T-helper 1 cell treated with Interleukin-12 subunit alpha and Interleukin-12 subunit beta and Interleukin-4 antibody, amounts not matched to agents 30 μg/mL and 1 μg/mL, for 36 hours (primary cell): ENCODE data around the gene CCDC81.

ENCODE experiments used
- H3K27ac Mint-ChIP-seq: one replicate; pipeline ENCODE4 v1.8.0; 2021; ENCODE audit warnings: mild to moderate bottlenecking, mixed read lengths
- H3K27me3 Mint-ChIP-seq: one replicate; pipeline ENCODE4 v1.8.0; 2021; ENCODE audit warnings: low read depth, mixed read lengths
- H3K36me3 Mint-ChIP-seq: one replicate; pipeline ENCODE4 v1.8.0; 2021; ENCODE audit warnings: low read depth, mixed read lengths
- H3K4me1 Mint-ChIP-seq: one replicate; pipeline ENCODE4 v1.8.0; 2021; ENCODE audit warnings: low read depth, mixed read lengths
- H3K4me3 Mint-ChIP-seq: one replicate; pipeline ENCODE4 v1.8.0; 2021; ENCODE audit warnings: mild to moderate bottlenecking, moderate library complexity, mixed read lengths
- H3K9me3 Mint-ChIP-seq: one replicate; pipeline ENCODE4 v1.8.0; 2021; ENCODE audit warnings: mixed read lengths

The CCDC81 gene

DNA sequence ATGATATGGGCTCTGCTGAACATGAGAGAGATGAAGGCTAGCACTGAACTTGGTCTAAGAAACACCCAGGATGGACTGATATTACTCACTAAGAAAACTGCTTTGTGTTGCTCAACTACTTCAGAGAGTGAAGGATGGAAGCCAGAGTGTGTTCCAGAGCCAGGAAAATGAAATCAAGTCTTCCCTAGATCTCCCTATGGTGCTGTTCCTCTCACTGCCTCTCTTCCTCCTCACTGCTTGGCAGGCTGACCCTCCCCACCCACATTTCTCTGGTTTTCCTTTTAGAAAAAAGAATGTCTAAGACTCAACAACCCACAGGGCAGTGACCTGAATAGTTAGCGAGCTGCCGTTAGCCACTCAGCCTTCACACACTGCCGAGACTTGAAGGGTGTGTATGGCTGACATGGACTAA is 65.6 kb downstream of the CCDC81 start:
- Mint-ChIP-seq H3K27ac (no peak overlapping the region), H3K9me3 (no peaks in the 10 kb centered on the region), H3K4me1 (peaks cover 14% of the 10 kb centered on the region), H3K27me3 (no peaks in the 10 kb centered on the region), H3K36me3 (peaks cover 7% of the 10 kb centered on the region), H3K4me3 (no peak overlapping the region)

DNA sequence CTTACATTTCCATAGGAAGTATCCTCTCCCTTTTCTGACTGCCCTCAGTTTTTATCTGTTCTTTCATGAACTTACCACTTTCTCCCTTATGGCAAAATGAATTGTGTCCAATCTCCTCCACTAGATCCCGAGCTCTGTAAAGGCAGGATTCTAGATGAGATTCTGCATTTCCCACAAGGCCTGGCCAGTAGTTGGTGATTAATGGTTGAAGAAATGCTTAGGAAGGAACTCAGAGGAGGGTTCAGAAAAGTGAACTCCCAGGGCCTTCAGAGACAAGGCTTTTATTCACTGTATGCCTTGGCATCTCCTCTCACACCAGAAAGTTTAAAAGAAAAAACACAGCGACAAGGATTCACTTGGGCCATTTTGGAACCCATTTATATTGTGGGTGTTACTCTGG is 66.2 kb downstream of the CCDC81 start:
- H3K27ac Mint-ChIP-seq, result no peak overlapping the region
- H3K9me3 Mint-ChIP-seq, result no peaks in the 10 kb centered on the region
- H3K4me3 Mint-ChIP-seq, result no peak overlapping the region
- peaks cover 16% of the 10 kb centered on the region for H3K4me1 Mint-ChIP-seq
- H3K36me3 Mint-ChIP-seq, result peaks cover 7% of the 10 kb centered on the region
- no peaks in the 10 kb centered on the region for H3K27me3 Mint-ChIP-seq

DNA sequence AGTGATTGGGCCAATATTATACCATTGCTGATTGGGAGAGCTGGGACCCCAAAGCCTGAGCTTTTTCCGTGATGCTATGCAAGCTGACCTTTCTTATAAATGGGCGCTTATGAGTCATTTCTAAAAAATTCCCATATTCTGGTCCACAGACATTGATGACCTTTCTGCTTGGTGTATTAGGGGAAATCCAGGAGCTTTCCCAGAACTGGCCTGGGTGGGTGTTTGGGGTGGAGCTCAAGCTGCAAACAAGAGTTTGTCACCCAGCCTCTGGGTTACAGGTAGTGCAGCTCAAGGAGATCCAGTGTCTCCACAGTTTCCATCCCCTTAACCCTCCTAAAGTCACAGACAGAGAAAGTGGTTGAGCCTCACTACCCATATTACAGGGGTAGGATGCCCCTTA is 67.7 kb downstream of the CCDC81 start:
- H3K4me1 Mint-ChIP-seq, result peaks cover 28% of the 10 kb centered on the region
- no peak overlapping the region for H3K4me3 Mint-ChIP-seq
- no peak overlapping the region for H3K27ac Mint-ChIP-seq
- no peaks in the 10 kb centered on the region for H3K9me3 Mint-ChIP-seq
- H3K27me3 Mint-ChIP-seq, result no peaks in the 10 kb centered on the region
- peaks cover 10% of the 10 kb centered on the region for H3K36me3 Mint-ChIP-seq

DNA sequence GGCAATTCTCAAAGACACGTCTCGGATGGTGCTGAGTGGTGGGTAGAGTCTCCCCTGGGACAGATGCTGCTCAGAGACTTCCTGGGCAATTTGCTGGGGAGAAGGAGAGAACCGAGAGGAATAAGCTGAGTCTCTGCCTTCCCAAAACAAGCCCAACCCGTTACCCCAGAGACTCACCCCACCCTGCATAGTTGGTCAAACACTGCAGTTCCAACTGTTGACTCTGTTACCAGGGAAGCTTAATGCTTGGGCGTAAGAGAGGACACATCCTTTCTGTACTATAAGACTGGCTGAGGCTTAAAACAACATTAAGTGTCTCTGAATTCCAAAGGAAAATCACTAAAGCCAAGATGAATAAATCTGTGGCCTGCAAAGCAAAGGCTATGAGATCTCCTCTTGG is 68.1 kb downstream of the CCDC81 start:
- H3K27ac Mint-ChIP-seq, result no peak overlapping the region
- no peak overlapping the region for H3K4me3 Mint-ChIP-seq
- H3K27me3 Mint-ChIP-seq, result no peaks in the 10 kb centered on the region
- peaks cover 28% of the 10 kb centered on the region for H3K4me1 Mint-ChIP-seq
- peaks cover 10% of the 10 kb centered on the region for H3K36me3 Mint-ChIP-seq
- peaks cover under 1% of the 10 kb centered on the region for H3K9me3 Mint-ChIP-seq

DNA sequence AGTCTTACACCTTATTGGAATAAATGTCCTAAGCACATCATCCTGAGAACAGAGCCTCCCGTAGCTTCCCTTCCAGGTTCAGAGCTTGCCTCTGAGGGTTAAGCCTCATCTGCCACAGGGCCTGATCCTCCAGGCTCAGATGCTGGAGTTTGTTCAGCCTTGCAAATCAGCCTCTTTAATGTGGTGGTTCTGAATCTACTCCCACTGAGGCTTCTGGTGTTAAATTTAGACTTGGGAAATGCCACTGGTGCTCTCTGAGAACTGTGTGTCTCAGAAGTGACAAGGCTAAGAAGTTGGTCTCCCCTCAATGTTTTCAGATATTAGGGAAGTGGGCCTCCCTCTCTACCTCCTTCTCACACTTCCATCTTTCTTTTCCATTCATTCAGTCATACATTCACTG is 68.7 kb downstream of the CCDC81 start:
- Mint-ChIP-seq H3K27ac (peak overlapping the region; percentile 21), H3K4me3 (no peak overlapping the region), H3K36me3 (peaks cover 10% of the 10 kb centered on the region), H3K4me1 (peaks cover 28% of the 10 kb centered on the region), H3K27me3 (no peaks in the 10 kb centered on the region), H3K9me3 (peaks cover 5% of the 10 kb centered on the region)

DNA sequence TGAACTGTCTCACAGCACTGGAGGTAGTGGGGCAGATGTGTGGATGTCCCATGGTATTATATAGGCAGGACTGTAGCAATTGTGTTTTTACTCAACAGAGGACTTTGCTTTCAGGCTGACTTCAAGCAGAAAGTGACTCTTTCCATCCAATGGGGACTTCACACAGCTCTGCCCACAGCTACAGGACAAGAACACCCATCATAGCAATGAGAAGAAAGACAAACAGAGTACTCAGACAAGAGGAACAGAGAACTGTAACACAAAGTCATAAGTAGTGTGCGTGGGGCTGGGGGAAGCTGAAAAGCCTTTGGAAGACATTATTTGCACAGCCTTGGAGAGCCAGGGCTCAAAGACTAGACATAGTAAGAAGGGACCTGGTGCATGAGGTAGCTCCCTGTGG is 70.3 kb downstream of the CCDC81 start:
- no peak overlapping the region for H3K27ac Mint-ChIP-seq
- no peaks in the 10 kb centered on the region for H3K27me3 Mint-ChIP-seq
- H3K9me3 Mint-ChIP-seq, result peaks cover 5% of the 10 kb centered on the region
- H3K4me1 Mint-ChIP-seq, result peaks cover 28% of the 10 kb centered on the region
- peaks cover 10% of the 10 kb centered on the region for H3K36me3 Mint-ChIP-seq
- H3K4me3 Mint-ChIP-seq, result no peak overlapping the region

DNA sequence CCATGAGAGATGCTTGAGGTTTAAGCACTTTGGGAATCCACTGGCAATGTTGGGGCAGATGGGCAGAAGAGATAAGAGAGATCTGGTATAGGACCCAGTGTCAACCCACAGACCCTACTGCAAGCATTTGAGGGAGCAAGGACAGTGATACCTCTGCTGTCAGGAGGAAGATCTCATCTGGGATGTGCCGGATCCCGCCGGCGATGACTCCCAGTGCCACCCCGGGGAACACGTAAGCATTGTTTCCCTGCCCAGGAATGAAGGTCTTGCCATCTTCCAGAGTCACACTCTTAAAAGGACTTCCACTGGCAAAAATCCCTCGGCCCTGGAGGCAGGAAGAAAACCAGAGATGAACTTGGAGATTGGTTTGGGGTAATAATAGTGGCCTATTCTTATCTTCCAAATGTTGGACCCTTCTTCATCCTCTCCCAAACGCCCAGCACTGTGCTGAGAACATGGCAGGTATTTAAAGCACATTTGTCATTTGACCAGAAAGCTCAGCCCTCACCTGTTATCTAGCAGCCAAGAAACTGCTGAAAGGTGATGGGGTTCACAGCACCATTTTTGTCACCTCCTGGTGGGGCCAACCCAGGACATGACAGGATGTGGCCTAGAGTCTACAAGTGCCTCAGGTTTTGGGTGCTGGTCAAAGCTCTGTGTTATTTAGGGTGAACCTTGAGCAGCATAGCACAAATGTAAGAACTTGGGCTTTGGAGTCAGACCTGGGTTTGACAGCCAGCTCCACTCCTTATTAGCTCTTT is 71.7 kb downstream of the CCDC81 start:
- peaks cover 12% of the 10 kb centered on the region for H3K36me3 Mint-ChIP-seq
- H3K4me1 Mint-ChIP-seq, result peaks cover 27% of the 10 kb centered on the region
- H3K9me3 Mint-ChIP-seq, result peaks cover 5% of the 10 kb centered on the region
- H3K4me3 Mint-ChIP-seq, result no peak overlapping the region
- H3K27ac Mint-ChIP-seq, result peak overlapping the region; percentile 63
- H3K27me3 Mint-ChIP-seq, result no peaks in the 10 kb centered on the region

DNA sequence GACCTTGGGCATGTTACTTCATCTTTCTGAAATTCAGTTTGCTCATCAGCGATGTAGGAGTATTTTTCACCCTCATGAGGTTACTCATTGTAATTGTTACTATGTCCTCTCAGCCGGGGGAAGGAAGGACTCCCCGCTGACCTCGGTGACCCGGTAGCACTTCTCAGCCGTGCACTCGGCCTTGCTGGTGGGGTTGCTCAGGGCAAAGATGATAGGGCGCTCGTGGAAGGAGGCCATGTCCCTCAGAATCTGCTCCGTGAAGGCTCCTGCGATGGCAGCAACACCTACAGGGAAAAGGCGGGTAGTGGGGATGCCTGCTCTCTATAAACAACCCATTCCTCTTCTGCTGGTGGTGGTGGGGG is 72.2 kb downstream of the CCDC81 start:
- Mint-ChIP-seq H3K27ac (peak overlapping the region; percentile 63), H3K9me3 (peaks cover 5% of the 10 kb centered on the region), H3K27me3 (no peaks in the 10 kb centered on the region), H3K4me1 (peaks cover 27% of the 10 kb centered on the region), H3K4me3 (no peak overlapping the region), H3K36me3 (peaks cover 12% of the 10 kb centered on the region)

DNA sequence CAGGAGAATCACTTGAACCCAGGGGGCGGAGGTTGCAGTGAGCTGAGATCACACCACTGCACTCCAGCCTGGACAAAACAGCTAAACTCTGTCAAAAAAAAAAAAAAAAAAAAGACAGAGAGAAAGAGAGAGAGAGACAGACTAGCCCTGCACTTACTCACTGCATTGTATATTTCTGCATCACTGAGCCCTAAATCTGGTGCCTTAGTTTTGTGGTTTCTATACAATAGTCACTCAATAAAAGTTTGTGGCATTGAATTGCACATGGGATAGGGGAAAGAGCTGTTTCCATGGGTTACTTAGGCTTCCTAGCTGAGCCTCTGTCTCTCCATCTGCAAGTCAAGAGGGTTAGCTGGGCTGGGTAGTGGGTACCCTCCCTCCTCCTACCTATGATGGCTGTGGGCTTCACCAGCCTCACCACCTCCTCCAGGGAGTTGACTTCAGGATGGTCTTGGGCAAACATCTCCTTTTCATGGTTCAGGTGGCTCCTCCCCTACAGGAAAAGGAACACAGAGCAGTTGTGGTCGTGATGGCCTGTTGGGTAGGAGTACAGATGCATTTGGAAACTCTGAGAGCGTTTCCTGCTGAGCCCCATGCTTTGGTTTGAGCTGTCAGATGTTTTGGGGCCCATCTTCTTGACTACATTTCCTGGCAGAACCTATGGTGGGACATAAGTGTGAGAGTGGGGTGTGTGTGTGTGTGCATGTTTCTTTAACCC is 73.2 kb downstream of the CCDC81 start:
- H3K27me3 Mint-ChIP-seq, result no peaks in the 10 kb centered on the region
- no peak overlapping the region for H3K27ac Mint-ChIP-seq
- H3K4me3 Mint-ChIP-seq, result no peak overlapping the region

DNA sequence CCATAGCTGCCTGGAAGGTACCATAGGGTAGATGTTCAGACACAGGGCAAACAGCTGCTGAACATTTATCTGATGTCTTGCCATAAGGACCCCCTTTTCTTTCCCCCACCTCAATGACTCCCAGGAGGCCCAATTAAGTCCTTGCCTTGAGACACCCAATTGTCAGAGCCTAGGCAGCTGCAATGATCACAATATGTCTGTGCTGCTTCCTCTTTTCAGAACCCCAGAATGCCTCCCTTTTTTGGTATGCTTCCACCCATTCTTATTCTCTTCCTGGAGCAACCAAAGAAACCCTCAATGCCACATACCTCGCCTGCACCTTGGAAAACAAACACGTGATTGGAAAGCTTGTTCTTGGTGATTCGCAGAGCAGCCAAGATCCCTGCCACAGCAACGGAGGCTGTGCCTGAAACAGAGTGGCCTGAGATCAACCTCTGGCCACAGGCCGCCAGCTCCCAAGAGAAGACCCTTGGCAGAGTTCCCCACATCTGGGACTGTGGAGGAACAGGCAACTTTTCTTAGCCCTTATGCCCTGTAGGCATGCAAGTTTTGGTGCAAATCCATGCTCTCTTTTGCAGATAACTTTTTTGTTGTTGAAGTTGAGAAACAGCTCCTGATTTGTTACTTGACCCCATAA is 75.4 kb downstream of the CCDC81 start:
- H3K27me3 Mint-ChIP-seq, result no peaks in the 10 kb centered on the region
- no peak overlapping the region for H3K4me3 Mint-ChIP-seq

More for the DNA sequence above, 73.2 kb downstream of the CCDC81 start:
- H3K36me3 Mint-ChIP-seq, result peaks cover 12% of the 10 kb centered on the region
- peaks cover 29% of the 10 kb centered on the region for H3K4me1 Mint-ChIP-seq
- H3K9me3 Mint-ChIP-seq, result peaks cover 5% of the 10 kb centered on the region

DNA sequence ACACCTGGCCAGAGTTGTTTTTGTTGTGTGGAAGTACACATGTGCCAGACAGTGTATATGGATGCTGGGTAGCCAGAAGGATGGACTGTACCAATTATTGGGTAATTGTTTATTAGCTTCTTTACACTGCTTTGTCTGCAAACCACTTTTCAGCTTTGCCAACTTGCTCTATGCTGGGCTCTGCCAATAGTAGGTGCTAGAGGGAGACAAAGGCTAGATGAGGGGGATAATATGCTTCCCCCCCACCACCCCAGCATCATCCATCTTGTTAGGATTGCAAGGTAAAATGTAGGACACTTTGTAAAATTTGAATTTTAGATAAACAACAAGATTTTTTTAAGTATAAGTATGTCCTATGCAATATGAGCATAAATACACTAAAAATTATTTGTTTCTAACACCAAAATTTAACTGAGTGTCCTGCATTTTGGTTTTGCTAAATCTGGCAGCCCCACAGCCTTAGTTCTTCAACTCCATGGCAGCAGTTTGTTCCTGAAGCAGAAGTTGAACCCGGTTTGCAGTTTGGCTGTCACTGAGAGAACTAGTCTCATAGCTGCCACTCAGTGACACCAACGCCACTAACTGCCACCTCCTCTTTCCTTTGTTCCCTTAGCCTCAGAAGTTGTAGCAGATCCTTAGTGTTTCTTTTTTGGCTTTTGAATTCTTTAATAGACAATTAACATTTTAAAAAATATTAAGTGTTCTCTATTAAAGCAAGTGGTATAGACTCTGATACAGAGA is 78.8 kb downstream of the CCDC81 start:
- no peaks in the 10 kb centered on the region for H3K27me3 Mint-ChIP-seq
- no peaks in the 10 kb centered on the region for H3K9me3 Mint-ChIP-seq
- peaks cover 14% of the 10 kb centered on the region for H3K4me1 Mint-ChIP-seq
- peaks cover 1% of the 10 kb centered on the region for H3K36me3 Mint-ChIP-seq
- no peak overlapping the region for H3K27ac Mint-ChIP-seq
- no peak overlapping the region for H3K4me3 Mint-ChIP-seq

More for the DNA sequence above, 75.4 kb downstream of the CCDC81 start:
- Mint-ChIP-seq H3K9me3 (peaks cover 5% of the 10 kb centered on the region), H3K4me1 (peaks cover 21% of the 10 kb centered on the region), H3K27ac (no peak overlapping the region), H3K36me3 (peaks cover 7% of the 10 kb centered on the region)

DNA sequence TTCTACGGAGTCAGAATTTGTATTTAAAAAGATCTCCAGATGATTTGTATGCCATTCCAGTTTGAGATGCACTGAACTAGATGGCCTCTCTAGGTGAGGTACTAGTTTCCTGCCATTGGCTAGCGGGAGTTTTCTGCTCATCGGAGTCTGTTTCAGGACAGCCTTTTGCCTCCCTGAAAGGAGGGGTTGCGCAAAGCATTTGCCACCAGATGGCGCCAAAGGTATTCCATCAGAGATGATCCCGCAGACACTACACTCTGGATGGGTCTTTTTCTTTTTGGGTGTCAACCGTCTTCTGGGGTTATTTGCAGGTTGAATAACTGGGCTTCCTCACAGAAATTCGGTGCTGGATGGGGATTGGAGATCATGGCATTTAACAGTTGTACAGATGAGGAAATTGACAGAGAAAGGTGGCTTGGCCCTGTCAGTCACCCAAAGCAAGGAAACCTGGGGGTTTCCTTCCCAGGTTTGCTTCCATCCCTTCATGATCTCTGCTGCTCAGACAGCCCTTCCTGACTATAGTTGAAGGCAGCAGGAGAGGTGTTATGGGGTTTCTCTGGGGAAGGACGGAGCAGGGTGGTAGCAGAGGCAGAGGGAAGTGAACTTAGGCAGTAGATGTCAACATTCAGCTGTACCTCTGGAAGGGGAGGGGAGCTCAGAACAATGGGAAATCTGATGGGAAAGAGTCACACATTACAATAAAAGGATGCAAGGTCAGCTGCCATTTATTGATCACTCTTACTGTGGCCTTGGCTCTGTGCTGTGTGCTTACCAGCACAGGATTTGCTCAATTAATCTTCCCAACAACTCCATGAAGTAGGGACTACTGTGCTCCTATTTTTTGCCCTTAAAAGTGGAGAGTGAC is 81.6 kb downstream of the CCDC81 start:
- no peak overlapping the region for H3K27ac Mint-ChIP-seq
- no peaks in the 10 kb centered on the region for H3K27me3 Mint-ChIP-seq
- H3K36me3 Mint-ChIP-seq, result no peaks in the 10 kb centered on the region

DNA sequence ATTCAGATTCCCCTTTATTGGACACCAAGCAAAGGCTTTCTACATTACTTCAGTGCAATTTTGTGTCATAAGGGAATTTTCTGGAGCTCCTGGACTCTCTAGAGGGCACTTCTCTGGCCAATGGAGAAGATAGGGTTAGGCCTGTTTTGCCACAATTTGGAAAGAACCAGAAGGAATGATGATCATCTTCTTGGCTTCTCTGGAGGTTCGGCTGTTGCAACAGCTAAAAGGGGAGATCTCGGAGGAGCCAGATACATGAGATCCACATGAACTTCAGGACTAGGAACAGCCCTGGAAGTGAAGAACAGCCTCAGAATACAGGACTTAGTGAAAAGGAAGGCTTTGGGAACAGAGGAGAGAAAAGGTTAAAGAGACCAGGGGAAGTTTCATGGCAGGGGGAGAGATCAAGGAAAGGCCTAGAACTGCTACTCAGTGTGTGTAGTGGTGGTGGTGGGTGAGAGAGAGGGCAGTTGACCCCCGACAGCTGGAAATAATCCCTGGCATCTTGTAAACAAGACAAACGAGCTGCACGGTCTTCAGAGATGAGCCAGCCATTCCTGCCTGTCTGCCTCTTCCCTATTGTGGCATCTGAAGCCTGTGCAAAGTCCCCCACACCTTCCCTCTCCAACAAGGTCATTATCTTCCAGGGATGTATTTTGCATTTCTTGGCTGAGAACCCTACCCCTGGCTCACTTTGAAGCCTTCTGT is 83.8 kb downstream of the CCDC81 start:
- H3K36me3 Mint-ChIP-seq, result no peaks in the 10 kb centered on the region
- H3K9me3 Mint-ChIP-seq, result no peaks in the 10 kb centered on the region
- no peaks in the 10 kb centered on the region for H3K27me3 Mint-ChIP-seq
- H3K27ac Mint-ChIP-seq, result no peak overlapping the region
- peaks cover 17% of the 10 kb centered on the region for H3K4me1 Mint-ChIP-seq
- no peak overlapping the region for H3K4me3 Mint-ChIP-seq

More for the DNA sequence above, 81.6 kb downstream of the CCDC81 start:
- Mint-ChIP-seq H3K4me3 (no peak overlapping the region), H3K9me3 (no peaks in the 10 kb centered on the region), H3K4me1 (peaks cover 18% of the 10 kb centered on the region)
